OCI-M1 (cell line): Measurements from ENCODE around the gene GRIN2A.

Experiments used
- DNase-seq: peaks from one replicate; lab custom pipeline; 2025; lab: John Stamatoyannopoulos, UW

GRIN2A gene

GRCh38 chr16:9766891-9767290 lies 415.3 kb downstream of the GRIN2A start:
- no peak for DNase-seq

- DNase-seq, result no peak
Measured at GRCh38 chr16:9763505-9763904, 418.7 kb downstream of the GRIN2A start.

- DNase-seq, result no peak
Measured at GRCh38 chr16:9761870-9762269, 420.4 kb downstream of the GRIN2A start.

GRCh38 chr16:9757687-9758086 lies 424.5 kb downstream of the GRIN2A start:
- no peak for DNase-seq

GRCh38 chr16:9756434-9756833 lies 425.8 kb downstream of the GRIN2A start:
- DNase-seq, result no peak

GRCh38 chr16:9755081-9755480 lies 427.1 kb downstream of the GRIN2A start:
- peak; percentile 2 for DNase-seq

GRCh38 chr16:9741776-9742175 lies 440.5 kb downstream of the GRIN2A start:
- no peak for DNase-seq

- DNase-seq, result no peak
Measured at GRCh38 chr16:9739301-9739700, 442.9 kb downstream of the GRIN2A start.

GRCh38 chr16:9738690-9739089 lies 443.5 kb downstream of the GRIN2A start:
- no peak for DNase-seq

- DNase-seq, result no peak
Measured at GRCh38 chr16:9736547-9736946, 445.7 kb downstream of the GRIN2A start.

- DNase-seq, result no peak
Measured at GRCh38 chr16:9723136-9723535, 459.1 kb downstream of the GRIN2A start.

GRCh38 chr16:9713907-9714306 lies 468.3 kb downstream of the GRIN2A start:
- no peak for DNase-seq

- DNase-seq, result no peak
Measured at GRCh38 chr16:9713156-9713555, 469.1 kb downstream of the GRIN2A start.

GRCh38 chr16:9708972-9709620 lies 473.1 kb downstream of the GRIN2A start:
- no peak for DNase-seq

GRCh38 chr16:9706217-9706836 lies 475.9 kb downstream of the GRIN2A start:
- DNase-seq, result peak; percentile 75

GRCh38 chr16:9703731-9704130 lies 478.5 kb downstream of the GRIN2A start:
- DNase-seq, result no peak
